ENCODE results near the gene ABCC12. TPM values are rescaled to one million over a fixed set of nuclear protein-coding genes. Genes with fewer than 3 reads are reported as not detected.

ABCC12 gene
- total RNA-seq, 1 experiment from 2014 or later: not detected

Other genes starting within 250 kb of the ABCC12 start
- gene LONP2, start 88.3 kb upstream of the ABCC12 start, total RNA-seq (2014; rRNA removed; shearing (Covaris generic)): 34.5 and 58.2 TPM in 2 replicates
- gene ABCC11, start 91.5 kb upstream of the ABCC12 start, total RNA-seq (2014; rRNA removed; shearing (Covaris generic)): not detected in 2 replicates
- gene SIAH1, start 229.4 kb upstream of the ABCC12 start, total RNA-seq (2014; rRNA removed; shearing (Covaris generic)): 27.0 and 28.8 TPM in 2 replicates

Measured in M059J (cell line).